Upper lobe of left lung (tissue), 4 donors: ENCODE data around the gene TCEANC2.

Source experiments
- EP300 ChIP-seq, 4 donors: sonication (generic); formaldehyde crosslinking; IDR thresholded peaks; one replicate each; pipeline ENCODE4 v1.5.1; 2017; ENCODE audit warnings: antibody characterized with exemption in 4 of 4, control low read depth in 2 of 4
- POLR2A ChIP-seq, 4 donors: fragments of 450-650 bp; IDR thresholded peaks; one replicate each; pipeline ENCODE4 v1.5.1; 2016 to 2017; ENCODE audit warnings: antibody characterized with exemption in 4 of 4, mild to moderate bottlenecking in 2 of 4
- POLR2AphosphoS5 ChIP-seq, 2 donors: sonication (generic); formaldehyde crosslinking; IDR thresholded peaks; one replicate each; pipeline ENCODE4 v1.5.1; 2017; ENCODE audit warnings: antibody characterized with exemption in 2 of 2
- TF ChIP-seq, protein P1 (sequence below), 6 experiments: fragments of 450-650 bp in 4 of 6; fragments of 200-600 bp in 2 of 6; sonication (generic) in 2 of 6; IDR thresholded peaks; one replicate each; pipeline ENCODE4 v1.5.1; 2016 to 2019; ENCODE audit warnings: antibody characterized with exemption in 6 of 6

DNA sequence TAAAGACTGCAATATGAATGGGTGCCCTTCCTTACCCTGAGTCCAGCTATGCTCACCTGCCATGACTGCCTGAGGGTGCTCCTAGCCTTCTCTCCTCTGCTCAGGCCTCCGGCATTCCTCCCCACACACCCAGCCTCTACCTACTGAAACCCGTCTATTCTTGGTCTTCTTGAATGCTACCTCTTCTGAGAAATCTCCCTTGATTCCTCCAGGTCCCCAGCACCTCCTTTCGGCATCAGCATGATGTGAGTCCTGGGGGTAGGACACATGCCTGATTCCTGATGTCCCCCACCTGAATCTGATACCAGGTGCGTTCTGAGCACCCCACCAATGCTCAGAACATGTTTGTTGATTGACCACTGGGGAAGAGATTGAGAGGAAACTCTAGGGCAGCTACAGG lies 44.0 kb upstream of the TCEANC2 start:
- TF ChIP-seq EP300 (IDR thresholded peaks at IDR 0.05) (no peak), POLR2A (IDR thresholded peaks at IDR 0.05) (no peak), POLR2AphosphoS5 (IDR thresholded peaks at IDR 0.05) (no peak)
- TF ChIP-seq, protein P1, sequence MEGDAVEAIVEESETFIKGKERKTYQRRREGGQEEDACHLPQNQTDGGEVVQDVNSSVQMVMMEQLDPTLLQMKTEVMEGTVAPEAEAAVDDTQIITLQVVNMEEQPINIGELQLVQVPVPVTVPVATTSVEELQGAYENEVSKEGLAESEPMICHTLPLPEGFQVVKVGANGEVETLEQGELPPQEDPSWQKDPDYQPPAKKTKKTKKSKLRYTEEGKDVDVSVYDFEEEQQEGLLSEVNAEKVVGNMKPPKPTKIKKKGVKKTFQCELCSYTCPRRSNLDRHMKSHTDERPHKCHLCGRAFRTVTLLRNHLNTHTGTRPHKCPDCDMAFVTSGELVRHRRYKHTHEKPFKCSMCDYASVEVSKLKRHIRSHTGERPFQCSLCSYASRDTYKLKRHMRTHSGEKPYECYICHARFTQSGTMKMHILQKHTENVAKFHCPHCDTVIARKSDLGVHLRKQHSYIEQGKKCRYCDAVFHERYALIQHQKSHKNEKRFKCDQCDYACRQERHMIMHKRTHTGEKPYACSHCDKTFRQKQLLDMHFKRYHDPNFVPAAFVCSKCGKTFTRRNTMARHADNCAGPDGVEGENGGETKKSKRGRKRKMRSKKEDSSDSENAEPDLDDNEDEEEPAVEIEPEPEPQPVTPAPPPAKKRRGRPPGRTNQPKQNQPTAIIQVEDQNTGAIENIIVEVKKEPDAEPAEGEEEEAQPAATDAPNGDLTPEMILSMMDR (IDR thresholded peaks at IDR 0.05): no peak
